ENCODE measurements around the gene FCRL5. TPM values are rescaled to one million over a fixed set of nuclear protein-coding genes. Genes with fewer than 3 reads are reported as not detected.

The FCRL5 gene
- total RNA-seq, 1 experiment from 2014 or later: not detected

DNA sequence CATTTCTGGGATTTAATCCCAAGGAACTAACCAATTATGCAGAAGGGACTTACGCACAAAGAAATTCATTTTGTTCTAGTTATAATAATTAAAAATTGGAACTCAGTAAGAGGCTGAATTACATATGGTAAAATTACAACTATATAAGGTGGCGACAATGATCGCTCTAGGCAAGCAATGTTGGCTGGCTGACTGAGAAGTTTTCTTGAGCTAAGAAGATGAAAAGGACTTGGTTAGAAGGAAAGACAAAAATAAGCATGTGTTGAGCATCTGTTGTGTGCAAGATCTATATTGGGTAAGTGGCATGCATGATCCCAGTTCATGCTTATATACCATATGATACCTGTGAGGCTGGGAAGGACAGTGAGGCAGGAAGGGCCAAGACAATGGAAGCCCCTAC is 80.8 kb downstream of the FCRL5 start:
- no peaks in the 10 kb centered on the region for H3K9me3 ChIP-seq (replicated peaks)
- H3K36me3 ChIP-seq: no peaks in the 10 kb centered on the region
- DNase-seq (ENCODE audit: low read depth in 1 of 2, low spot score in 2 of 2): no peak
- H3K27ac ChIP-seq: no peak overlapping the region
- H3K27me3 ChIP-seq (replicated peaks): peaks cover 5% of the 10 kb centered on the region; the same call in 1 of the 2 replicates
- no peak overlapping the region for H3K4me3 ChIP-seq
- H3K4me1 ChIP-seq (replicated peaks): no peaks in the 10 kb centered on the region

- DNase-seq (ENCODE audit: low read depth in 1 of 2, low spot score in 2 of 2): no peak
- H3K27ac ChIP-seq: no peak overlapping the region
- no peak overlapping the region for H3K4me3 ChIP-seq
- H3K36me3 ChIP-seq: no peaks in the 10 kb centered on the region
- no peaks in the 10 kb centered on the region for H3K9me3 ChIP-seq (replicated peaks)
- peaks cover 5% of the 10 kb centered on the region; the same call in 1 of the 2 replicates for H3K27me3 ChIP-seq (replicated peaks)
- no peaks in the 10 kb centered on the region for H3K4me1 ChIP-seq (replicated peaks)
These were observed 82.3 kb downstream of the FCRL5 start for GRCh38 chr1:157469752-157470675.

DNA sequence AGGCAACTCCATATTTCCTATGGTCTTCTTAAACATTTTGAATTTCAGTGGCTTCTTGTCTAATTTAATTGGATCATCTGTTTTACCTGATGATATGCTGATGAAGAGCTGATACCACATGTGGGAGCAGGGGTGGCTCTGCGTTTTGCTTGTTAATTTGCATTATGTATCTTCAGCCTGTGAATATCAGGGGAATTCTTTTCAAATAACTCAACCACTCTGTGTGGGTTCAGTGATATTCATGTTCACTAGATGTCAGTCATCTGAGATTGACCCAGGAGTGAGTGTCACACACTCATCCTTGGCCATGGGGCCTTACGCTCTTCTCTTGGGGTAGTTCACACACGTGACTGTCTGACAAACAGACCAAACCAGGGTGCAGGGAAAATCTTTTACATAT is 83.0 kb downstream of the FCRL5 start:
- Histone ChIP-seq H3K4me1 (replicated peaks) (no peaks in the 10 kb centered on the region), H3K27ac (no peak overlapping the region), H3K4me3 (no peak overlapping the region), H3K9me3 (replicated peaks) (no peaks in the 10 kb centered on the region), H3K27me3 (replicated peaks) (peaks cover 5% of the 10 kb centered on the region; the same call in 1 of the 2 replicates), H3K36me3 (no peaks in the 10 kb centered on the region)
- no peak for DNase-seq (ENCODE audit: low read depth in 1 of 2, low spot score in 2 of 2)

DNA sequence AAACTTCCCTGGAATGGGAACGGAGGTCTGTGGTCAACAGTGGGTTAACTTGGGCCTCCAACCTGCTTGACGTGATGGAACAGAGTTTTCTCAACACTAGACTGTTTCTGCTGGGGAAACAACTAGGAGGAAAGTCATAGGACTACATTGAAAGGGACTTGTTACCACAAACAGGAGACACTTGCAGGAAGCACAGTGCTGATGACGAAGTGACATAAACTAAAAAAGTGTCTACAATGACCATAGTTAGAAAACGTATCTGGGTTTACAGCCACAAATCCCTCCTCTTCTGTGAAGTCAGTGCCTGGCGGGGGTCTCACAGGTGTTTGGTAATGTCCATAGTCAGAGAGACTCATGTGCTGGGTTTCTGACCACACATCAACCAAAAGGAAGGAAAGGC is 86.3 kb downstream of the FCRL5 start:
- H3K27me3 ChIP-seq (replicated peaks): peaks cover 5% of the 10 kb centered on the region; the same call in 1 of the 2 replicates
- no peaks in the 10 kb centered on the region for H3K9me3 ChIP-seq (replicated peaks)
- no peaks in the 10 kb centered on the region for H3K4me1 ChIP-seq (replicated peaks)
- no peaks in the 10 kb centered on the region for H3K36me3 ChIP-seq
- H3K27ac ChIP-seq: no peak overlapping the region
- H3K4me3 ChIP-seq: no peak overlapping the region
- no peak for DNase-seq (ENCODE audit: low read depth in 1 of 2, low spot score in 2 of 2)

Other genes with a start within 250 kb of the FCRL5 start
- not detected in 2 replicates for gene FCRL4, start 45.6 kb upstream of the FCRL5 start, total RNA-seq (2014; rRNA removed; shearing (Covaris generic))
- gene FCRL3, start 148.3 kb upstream of the FCRL5 start, total RNA-seq (2014; rRNA removed; shearing (Covaris generic)): not detected in 2 replicates
- gene FCRL2, start 224.6 kb upstream of the FCRL5 start, total RNA-seq (2014; rRNA removed; shearing (Covaris generic)): not detected in 2 replicates

All from SJSA1 (cell line).